Muscle of leg (tissue), 11 donors: ENCODE results near the gene OTC. TPM values are rescaled to one million over a fixed set of nuclear protein-coding genes. Genes with fewer than 3 reads are reported as not detected.

Experiments used
- DNase-seq: peaks from one replicate; pipeline ENCODE4 v3.0.0; 2013
- H3K27ac ChIP-seq: one replicate; pipeline ENCODE4 v1.5.1; 2013; ENCODE audit warnings: mild to moderate bottlenecking, low read length, control low read depth
- H3K27me3 ChIP-seq: one replicate; pipeline ENCODE4 v1.6.1; 2013; ENCODE audit warnings: low read length; ENCODE audit not compliant: control insufficient read depth, insufficient read depth
- H3K36me3 ChIP-seq: one replicate; pipeline ENCODE4 v1.6.1; 2013; ENCODE audit warnings: low read length; ENCODE audit not compliant: control insufficient read depth, insufficient read depth
- H3K4me1 ChIP-seq: one replicate; pipeline ENCODE4 v1.6.1; 2013; ENCODE audit warnings: low read length; ENCODE audit not compliant: control insufficient read depth, insufficient read depth
- H3K4me3 ChIP-seq: one replicate; pipeline ENCODE4 v1.5.1; 2013; ENCODE audit warnings: low read length, control low read depth
- H3K9me3 ChIP-seq: replicated peaks from 2 replicates; pipeline ENCODE4 v1.6.1; 2013; ENCODE audit warnings: low read depth, low read length; ENCODE audit not compliant: control insufficient read depth
- WGBS: methylation state at CpG from one replicate; pipeline ENCODE4 v1.1.5; 2013; ENCODE audit warnings: missing lambda C conversion rate; ENCODE audit not compliant: insufficient coverage; 5-methylcytosine and 5-hydroxymethylcytosine counted together
- polyA plus RNA-seq, 8 donors: library from polyadenylated mRNA; unstranded; fragments of 120-200 nt; gene quantifications; one replicate each; pipeline versions ENCODE4 v1.2.1 to v1.2.3, GENCODE V29; 2013; ENCODE audit warnings: inconsistent platforms in 1 of 8, low replicate concordance in 1 of 8; ENCODE audit not compliant: insufficient read length in 8 of 8, insufficient read depth in 1 of 8
- total RNA-seq: library from RNA; stranded (reverse); fragments of 120-200 nt; gene quantifications from one replicate; pipeline ENCODE4 v1.2.4, GENCODE V29; 2013

Gene OTC
- total and polyA plus RNA-seq, 9 donors: 0.04 to 4.9 (median 0.60) TPM; not detected in 5

DNA sequence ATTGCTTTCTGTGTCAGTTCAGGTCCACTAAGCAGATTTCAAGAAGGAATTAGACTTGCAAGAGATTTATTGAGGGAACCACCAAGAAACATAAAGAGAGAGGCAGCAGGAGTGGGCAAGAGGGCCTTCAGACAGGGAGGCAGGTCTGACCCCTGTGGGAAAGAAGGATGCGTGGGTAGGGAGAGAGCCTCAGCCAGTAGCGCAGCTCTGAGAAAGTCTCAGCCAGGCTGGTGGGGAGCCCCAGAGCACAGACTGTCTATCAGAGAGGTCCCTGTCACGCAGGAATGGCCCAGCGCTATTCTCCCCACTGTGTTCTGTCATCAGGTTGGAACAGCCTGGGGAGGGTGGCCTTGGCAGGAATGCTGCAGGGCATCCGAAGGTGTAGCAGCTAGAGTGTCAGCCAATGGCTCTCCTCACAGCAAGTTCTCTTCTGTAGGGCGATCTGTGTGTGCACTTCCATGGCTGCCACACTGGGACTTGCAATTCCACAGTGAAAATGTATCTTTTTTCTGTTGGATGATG is 48.0 kb downstream of the OTC start:
- H3K27ac ChIP-seq: no peak overlapping the region
- no peaks in the 10 kb centered on the region for H3K9me3 ChIP-seq
- no peaks in the 10 kb centered on the region for H3K36me3 ChIP-seq
- 58% methylated on average over 5 of the region's 6 CpGs for WGBS
- DNase-seq: no peak
- H3K27me3 ChIP-seq: peaks cover 11% of the 10 kb centered on the region
- no peaks in the 10 kb centered on the region for H3K4me1 ChIP-seq
- no peak overlapping the region for H3K4me3 ChIP-seq

DNA sequence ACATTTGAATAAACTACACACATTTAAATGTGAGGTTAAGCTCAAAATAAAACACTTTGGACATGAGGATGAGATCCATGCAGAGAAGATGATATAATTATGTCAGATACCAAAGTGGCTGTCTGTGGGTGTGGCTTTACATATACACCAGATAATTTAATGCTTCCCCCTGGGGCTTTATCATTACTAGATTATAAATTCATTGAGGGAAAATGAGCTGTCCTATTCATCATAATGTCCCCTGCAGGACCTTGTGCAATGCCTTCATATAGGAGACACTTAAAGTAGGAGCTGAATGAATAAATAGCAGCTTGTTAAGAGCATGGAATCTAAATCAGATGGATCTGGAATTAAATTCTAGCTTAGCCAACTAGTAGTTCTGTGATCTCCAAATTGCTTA is 49.7 kb downstream of the OTC start:
- Histone ChIP-seq H3K9me3 (no peaks in the 10 kb centered on the region), H3K27me3 (peaks cover 5% of the 10 kb centered on the region), H3K27ac (no peak overlapping the region), H3K36me3 (no peaks in the 10 kb centered on the region), H3K4me3 (no peak overlapping the region), H3K4me1 (no peaks in the 10 kb centered on the region)
- DNase-seq: no peak

DNA sequence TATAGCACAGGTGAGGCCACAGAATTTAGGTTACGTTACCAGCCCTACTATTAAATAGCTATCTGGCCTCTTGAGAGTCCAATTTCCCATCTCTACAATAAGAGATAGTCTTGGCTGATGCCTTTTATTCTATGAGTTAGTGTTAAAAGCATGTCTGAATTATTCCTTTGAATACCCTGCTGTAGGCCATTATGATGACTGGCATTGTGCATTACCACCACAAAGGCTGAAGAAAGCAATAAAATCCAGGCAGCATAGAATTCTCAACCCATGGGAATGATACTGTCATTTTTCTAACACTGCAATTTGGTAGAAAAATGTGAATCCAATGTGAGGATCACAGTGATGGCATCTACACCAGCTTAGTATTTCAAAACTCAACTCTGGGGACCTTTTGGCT is 51.4 kb downstream of the OTC start:
- no peak for DNase-seq
- Histone ChIP-seq H3K27me3 (peaks cover 11% of the 10 kb centered on the region), H3K9me3 (no peaks in the 10 kb centered on the region), H3K4me3 (no peak overlapping the region), H3K27ac (no peak overlapping the region), H3K36me3 (no peaks in the 10 kb centered on the region), H3K4me1 (peaks cover 2% of the 10 kb centered on the region)
- no CpG with 5 or more reads among the region's 1 CpG for WGBS

DNA sequence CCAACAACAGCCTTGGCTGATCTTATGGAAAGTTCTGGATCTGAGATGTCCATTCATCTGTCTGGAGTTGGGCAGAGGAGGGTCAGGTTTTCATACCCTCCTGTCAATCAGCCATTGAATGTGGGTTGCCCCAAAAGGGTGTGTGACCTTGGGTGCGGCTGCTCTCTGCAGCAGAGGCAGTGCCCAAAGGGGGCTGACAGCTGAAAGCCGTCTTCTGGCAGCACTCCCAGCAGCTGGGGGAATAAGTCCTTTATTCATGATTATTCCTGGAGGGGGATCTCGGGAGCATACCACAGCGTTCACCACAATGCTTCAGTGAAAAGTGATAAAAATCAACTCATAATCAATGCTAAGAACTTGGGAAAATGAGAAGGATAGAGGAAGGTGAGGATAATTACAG is 54.7 kb downstream of the OTC start:
- peaks cover 6% of the 10 kb centered on the region for H3K27me3 ChIP-seq
- DNase-seq: peak; percentile 16
- no peak overlapping the region for H3K4me3 ChIP-seq
- WGBS: 40% methylated on average over 1 of the region's 4 CpGs
- H3K36me3 ChIP-seq: no peaks in the 10 kb centered on the region
- H3K4me1 ChIP-seq: peaks cover 2% of the 10 kb centered on the region
- H3K27ac ChIP-seq: no peak overlapping the region
- no peaks in the 10 kb centered on the region for H3K9me3 ChIP-seq

DNA sequence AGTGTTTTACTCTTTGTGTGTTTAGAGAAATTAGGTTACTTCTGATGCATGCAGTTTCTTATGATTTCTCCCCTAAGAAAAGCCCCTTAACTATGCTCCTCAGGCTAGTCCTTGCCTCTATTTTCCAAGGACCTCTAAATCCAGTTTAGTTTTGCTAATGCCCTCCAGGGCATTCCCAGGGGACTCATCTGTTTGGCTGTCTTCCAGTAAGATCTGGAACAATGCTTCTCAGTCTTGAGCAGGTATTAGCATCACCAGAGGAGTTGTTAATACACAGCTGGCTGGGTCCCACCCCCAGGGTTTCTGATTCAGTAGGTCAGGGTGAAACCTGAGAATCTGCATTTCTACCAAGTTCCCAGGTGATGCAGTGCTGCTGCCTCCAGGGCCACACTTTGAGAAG is 56.9 kb downstream of the OTC start:
- Histone ChIP-seq H3K4me1 (peaks cover 2% of the 10 kb centered on the region), H3K27ac (no peak overlapping the region), H3K4me3 (no peak overlapping the region), H3K36me3 (no peaks in the 10 kb centered on the region), H3K27me3 (peaks cover 6% of the 10 kb centered on the region), H3K9me3 (no peaks in the 10 kb centered on the region)
- no peak for DNase-seq

DNA sequence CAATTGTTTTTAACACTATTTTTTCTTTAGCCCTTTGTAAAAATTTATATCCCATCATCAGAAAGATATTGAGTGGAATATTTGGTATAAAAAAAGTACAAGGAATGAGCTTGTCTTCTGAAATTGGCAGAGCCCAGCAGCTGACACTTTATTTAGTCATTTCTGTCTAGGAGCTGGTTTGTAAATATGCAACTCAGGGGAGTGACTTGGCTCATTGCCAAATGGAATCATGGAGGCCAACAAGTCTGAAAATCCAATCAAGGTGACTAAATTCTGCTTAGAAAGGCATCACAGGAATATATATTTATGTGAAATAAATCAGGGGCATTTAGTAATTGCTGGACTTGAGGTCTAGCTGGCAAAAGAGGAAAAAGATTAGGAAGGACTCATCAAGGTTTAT is 74.4 kb downstream of the OTC start:
- Histone ChIP-seq H3K27ac (no peak overlapping the region), H3K4me3 (no peak overlapping the region), H3K36me3 (no peaks in the 10 kb centered on the region), H3K9me3 (no peaks in the 10 kb centered on the region), H3K27me3 (peaks cover 9% of the 10 kb centered on the region), H3K4me1 (no peaks in the 10 kb centered on the region)
- DNase-seq: peak; percentile 54

DNA sequence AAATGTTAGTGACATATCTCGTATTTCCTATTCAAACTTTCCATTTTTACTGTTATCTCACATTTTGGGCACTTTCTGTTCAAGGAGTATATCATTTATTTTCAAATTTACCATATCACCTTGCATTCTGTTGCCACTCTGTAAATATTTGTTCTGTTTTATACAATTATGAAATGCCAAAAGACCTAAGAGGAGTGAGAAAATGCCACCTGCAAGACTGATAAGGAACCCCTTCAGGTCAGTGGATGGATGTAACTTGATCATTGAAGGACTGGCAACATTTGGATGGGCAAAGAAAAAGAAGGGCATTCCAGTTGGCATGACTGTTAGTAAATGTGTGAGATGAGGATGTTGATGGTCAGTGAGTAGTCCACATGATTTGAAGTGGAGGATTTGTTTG is 79.1 kb downstream of the OTC start:
- Histone ChIP-seq H3K4me1 (no peaks in the 10 kb centered on the region), H3K27me3 (peaks cover 3% of the 10 kb centered on the region), H3K9me3 (no peaks in the 10 kb centered on the region), H3K27ac (no peak overlapping the region), H3K4me3 (no peak overlapping the region), H3K36me3 (no peaks in the 10 kb centered on the region)
- no peak for DNase-seq
- WGBS: no CpG with 5 or more reads among the region's 1 CpG

DNA sequence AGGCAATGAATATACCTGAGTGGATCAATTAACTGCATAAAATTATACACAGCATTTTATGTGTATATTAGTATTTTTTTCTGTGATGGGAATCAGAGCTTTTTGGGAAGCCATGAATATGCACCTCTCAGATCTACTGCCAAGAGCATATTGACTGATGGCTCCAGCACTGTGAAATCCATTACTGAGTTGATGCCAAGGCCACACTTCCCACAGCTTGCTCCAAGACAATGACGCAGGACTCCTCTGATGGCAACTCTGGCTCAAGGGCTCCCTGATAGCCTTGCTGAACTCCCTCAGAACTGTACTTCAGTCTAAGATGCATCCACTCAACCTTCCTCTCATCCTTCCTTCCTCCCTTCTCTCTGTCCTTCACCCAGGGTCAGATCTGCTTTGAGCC is 82.7 kb downstream of the OTC start:
- Histone ChIP-seq H3K27ac (no peak overlapping the region), H3K27me3 (peaks cover 14% of the 10 kb centered on the region), H3K4me1 (no peaks in the 10 kb centered on the region), H3K4me3 (no peak overlapping the region), H3K36me3 (no peaks in the 10 kb centered on the region), H3K9me3 (no peaks in the 10 kb centered on the region)
- DNase-seq: peak; percentile 35
- 44% methylated on average over 1 of the region's 1 CpG for WGBS

DNA sequence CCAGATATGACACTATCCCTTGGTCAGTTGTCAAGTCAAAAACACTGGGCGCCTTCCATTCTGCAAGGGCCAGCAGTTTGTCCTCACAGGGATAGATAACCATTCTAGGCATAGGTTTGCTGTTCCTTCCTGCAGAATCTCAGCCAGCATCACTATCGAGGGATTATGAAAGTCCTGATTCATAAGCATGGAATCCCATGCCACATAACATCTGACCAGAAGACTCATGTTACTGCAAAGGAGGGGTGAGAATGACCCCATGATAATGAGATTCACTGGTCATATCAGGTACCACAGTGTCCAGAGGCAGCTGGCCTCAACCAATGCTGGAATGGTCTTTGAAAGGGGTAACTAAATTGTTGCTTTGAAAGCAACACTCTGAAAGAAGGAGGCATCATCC is 84.7 kb downstream of the OTC start:
- peaks cover 14% of the 10 kb centered on the region for H3K27me3 ChIP-seq
- 72% methylated on average over 2 of the region's 2 CpGs for WGBS
- no peaks in the 10 kb centered on the region for H3K9me3 ChIP-seq
- no peak overlapping the region for H3K4me3 ChIP-seq
- DNase-seq: peak; percentile 10
- H3K36me3 ChIP-seq: no peaks in the 10 kb centered on the region
- H3K27ac ChIP-seq: no peak overlapping the region
- no peaks in the 10 kb centered on the region for H3K4me1 ChIP-seq

DNA sequence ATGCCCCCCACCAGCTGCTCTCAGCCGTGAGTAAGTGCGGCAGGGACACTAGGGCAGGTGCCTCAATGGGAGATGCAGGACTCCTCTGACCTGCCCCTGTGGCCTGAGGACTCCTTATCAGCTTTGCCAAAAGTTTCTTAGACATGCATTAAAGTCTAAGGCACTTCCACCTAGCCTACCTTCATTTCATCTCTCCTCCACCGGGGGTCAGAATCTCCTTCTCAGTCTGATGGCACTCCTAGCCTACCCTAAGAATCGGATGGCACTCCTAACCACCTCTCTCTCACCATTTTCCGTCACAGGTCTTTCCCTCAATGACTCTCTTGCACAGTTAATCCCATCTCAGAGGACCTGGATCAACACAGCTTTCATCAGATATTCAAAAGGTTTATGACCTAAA is 85.9 kb downstream of the OTC start:
- DNase-seq: no peak
- H3K27me3 ChIP-seq: peaks cover 11% of the 10 kb centered on the region
- no peaks in the 10 kb centered on the region for H3K9me3 ChIP-seq
- H3K4me1 ChIP-seq: no peaks in the 10 kb centered on the region
- H3K4me3 ChIP-seq: no peak overlapping the region
- no peaks in the 10 kb centered on the region for H3K36me3 ChIP-seq
- WGBS: 44% methylated on average over 5 of the region's 5 CpGs
- no peak overlapping the region for H3K27ac ChIP-seq

DNA sequence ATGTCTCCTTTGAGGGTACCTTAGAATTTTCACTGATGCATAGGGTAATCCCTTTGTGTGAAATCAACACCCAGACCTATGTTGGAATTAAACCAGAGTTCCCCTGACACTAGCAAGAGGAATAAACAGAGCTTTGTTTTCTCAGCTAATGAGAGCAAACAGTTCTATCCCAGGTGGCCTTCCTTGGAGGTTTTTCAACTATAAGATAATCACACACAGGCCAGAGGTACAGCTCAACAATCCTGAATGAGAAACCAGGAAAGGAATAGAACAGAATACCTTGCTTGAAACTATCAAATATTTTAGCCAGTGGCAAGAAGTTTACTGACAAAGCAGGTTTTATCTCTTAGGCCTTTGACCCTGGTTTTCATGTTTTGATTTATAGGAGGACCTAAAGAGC is 100.2 kb downstream of the OTC start:
- no peak for DNase-seq
- no peaks in the 10 kb centered on the region for H3K36me3 ChIP-seq
- no peaks in the 10 kb centered on the region for H3K27me3 ChIP-seq
- H3K4me3 ChIP-seq: no peak overlapping the region
- H3K4me1 ChIP-seq: no peaks in the 10 kb centered on the region
- peaks cover 2% of the 10 kb centered on the region for H3K9me3 ChIP-seq
- no peak overlapping the region for H3K27ac ChIP-seq
